GM03348 (cell line): ENCODE results near the gene PLXND1.

ENCODE experiments used
- DNase-seq: peaks from one replicate; pipeline ENCODE4 v3.0.0; 2012; ENCODE audit warnings: low spot score

Gene PLXND1

DNA sequence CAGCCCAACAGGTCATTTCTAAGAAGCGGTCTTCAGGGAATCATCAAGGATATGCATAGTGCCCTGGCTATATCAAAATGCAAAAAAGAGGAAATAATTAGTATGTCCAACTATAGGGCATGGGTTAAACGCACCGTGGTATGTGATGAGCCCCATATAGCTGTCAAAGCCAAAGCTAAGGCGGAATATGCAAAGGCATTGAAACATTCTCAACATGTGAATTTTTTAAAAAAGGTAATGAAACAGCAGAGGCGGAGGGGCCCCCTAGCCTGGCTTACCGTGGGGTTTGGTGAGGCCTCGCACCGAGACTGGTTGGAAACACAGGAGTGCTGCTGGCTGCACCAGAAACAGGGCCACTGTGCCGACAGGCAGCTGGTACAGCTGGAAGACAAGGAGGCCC, 23.2 kb downstream of the PLXND1 start:
- DNase-seq: no peak

- no peak for DNase-seq
Observed at GRCh38 chr3:129582799-129583198, 23.7 kb downstream of the PLXND1 start.

- DNase-seq: no peak
Observed at GRCh38 chr3:129581623-129582022, 24.9 kb downstream of the PLXND1 start.

- no peak for DNase-seq
Observed at GRCh38 chr3:129579991-129580390, 26.5 kb downstream of the PLXND1 start.

- no peak for DNase-seq
Observed at GRCh38 chr3:129577925-129578786, 28.3 kb downstream of the PLXND1 start.

GRCh38 chr3:129577366-129577765, 29.1 kb downstream of the PLXND1 start:
- no peak for DNase-seq

DNA sequence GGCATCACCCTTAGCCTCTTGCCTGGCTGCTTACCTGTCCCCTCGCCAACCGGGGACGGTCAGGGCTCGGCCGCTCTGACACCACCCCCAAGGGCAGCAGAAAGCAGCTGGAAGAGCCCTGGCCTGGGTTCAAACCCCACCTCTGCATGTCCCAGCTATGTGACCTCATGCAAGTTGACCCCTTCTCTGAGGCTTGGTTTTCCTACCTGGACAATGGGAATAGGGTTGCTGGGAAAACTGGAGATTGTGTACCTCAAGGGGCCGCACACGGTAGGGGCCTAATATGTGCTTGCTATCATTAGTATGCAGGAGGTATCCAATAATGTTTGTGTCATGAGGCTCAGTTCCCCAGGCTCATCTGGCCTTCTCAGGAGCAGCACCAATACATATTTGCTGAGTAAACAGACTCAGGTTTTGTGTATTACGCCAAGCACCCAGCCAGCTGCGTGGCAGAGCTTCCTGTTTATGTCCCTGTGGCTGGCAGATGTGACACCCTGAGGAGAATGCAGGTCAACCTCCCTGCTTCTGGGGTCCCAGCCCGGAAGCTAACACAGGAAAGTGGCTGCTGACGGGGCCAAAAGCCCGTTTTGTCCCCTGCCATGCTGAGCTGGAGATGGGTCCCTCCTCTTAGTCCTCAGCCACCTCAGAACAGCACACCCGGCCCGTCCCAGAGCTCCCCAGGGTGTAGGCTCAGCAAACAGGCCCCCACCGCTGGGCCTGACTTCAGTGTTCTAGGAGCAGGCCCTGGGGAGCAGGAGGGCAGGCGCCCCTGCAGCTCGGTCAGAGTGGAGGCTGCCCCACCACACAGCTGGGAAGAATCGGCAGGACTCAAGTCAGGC, 29.7 kb downstream of the PLXND1 start:
- DNase-seq: no peak

DNA sequence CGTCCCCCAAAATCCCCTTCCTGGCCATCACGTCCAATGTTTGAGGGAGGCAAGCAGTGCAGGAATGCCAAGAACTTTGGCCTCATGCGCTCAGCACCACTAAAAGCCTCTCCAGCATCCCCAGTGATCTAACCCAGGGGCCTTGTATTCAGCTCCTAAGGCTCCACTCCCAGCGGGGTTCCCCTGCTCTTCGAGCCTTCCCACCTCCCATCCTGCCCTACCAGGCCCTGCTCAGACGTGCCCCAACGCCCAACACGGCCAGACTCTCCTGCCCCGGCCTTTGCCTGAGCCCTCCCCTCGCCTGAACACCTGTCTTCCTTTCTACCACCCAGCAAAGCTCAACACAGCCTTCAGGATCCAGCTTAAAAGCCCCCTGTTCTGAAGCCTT, 30.5 kb downstream of the PLXND1 start:
- DNase-seq: no peak

GRCh38 chr3:129575233-129575996, 31.1 kb downstream of the PLXND1 start:
- no peak for DNase-seq

- DNase-seq: no peak
Observed at GRCh38 chr3:129574206-129574605, 32.3 kb downstream of the PLXND1 start.

- no peak for DNase-seq
Observed at GRCh38 chr3:129573493-129573892, 33.0 kb downstream of the PLXND1 start.

DNA sequence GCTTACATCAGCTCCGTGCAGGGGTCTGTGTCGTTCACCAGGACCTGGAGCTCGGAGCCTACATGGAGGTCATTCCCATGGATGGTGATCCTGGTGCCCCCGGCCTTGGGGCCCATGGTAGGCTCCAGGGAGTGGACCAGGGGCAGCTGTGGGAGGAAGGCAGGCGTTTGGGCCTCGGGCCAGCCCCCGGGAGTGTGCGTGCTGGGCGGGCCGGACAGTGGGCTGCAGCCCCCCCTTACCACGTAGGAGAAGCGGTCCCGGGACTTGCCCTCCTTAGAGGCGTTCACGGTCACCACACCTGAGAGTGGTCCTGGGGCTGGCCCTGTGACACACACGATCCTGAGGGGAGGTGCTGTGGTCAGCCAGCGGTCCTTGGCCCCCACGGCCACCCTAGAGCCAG, 33.9 kb downstream of the PLXND1 start:
- no peak for DNase-seq

- DNase-seq: no peak
Observed at GRCh38 chr3:129571605-129572547, 34.6 kb downstream of the PLXND1 start.

DNA sequence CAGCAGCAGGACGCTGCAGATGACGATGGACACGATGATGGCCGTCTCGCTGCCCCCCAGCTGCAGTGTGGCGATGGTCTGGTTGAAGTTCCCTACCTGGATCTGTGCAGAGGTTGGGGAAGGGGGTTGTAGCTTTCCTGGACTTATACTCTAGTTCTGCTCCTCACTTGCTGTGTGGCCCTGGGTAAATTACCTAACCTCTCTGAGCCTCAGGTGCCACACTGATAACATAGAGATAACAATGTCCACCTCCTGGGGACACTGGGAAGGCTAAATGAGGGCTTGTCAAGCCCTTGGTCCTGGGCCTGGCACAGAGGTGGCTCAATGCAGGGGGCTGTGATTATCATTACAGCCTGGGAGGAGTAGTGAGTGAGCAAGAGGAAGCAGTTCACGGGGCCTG, 36.6 kb downstream of the PLXND1 start:
- no peak for DNase-seq

GRCh38 chr3:129567939-129568338, 38.5 kb downstream of the PLXND1 start:
- no peak for DNase-seq

DNA sequence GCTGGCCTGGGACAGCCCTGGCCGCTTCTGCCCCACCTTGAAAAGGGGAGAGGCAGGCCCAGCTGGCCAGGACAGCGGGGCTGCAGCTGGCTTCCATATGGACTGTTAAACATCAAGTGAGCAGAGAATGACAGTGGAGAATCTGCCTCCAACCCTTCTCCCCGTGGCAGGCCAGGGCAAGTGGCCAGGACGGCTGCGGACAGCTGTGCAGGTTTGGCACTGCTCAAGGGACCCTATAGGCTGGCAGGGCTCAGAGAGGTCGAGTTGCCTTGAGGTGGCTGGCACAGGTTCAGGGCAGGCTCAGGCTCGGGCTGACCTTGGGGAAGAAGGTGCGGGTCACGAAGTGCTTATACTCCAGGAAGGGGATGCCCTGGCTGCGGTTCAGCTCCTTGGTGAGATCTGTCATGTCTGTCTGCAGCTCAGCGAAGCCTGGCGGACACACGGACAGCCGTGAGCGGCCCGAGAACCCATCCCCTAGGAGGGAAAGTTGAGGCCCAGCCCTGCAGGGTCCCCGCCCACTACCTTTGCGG, 39.2 kb downstream of the PLXND1 start:
- DNase-seq: no peak

DNA sequence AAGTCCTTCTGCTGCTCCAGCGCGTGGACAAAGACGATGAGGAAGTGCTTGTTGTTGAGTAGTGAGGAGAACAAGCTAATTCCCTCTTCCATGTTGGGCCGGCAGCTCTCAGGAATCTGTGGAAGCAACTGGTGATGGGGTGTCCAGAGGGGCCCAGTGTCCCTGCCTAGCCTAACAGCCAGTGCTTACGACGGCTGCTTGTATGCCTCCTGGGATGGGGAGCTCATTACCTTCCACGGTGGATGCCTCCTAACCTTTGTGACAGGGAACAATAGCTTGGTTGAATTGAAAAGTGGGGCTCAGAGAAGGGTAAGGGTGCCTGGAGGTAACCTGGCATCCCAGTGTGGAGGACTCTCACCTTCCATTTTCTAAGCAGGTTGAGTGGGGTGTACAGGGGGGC, 40.6 kb downstream of the PLXND1 start:
- no peak for DNase-seq

DNA sequence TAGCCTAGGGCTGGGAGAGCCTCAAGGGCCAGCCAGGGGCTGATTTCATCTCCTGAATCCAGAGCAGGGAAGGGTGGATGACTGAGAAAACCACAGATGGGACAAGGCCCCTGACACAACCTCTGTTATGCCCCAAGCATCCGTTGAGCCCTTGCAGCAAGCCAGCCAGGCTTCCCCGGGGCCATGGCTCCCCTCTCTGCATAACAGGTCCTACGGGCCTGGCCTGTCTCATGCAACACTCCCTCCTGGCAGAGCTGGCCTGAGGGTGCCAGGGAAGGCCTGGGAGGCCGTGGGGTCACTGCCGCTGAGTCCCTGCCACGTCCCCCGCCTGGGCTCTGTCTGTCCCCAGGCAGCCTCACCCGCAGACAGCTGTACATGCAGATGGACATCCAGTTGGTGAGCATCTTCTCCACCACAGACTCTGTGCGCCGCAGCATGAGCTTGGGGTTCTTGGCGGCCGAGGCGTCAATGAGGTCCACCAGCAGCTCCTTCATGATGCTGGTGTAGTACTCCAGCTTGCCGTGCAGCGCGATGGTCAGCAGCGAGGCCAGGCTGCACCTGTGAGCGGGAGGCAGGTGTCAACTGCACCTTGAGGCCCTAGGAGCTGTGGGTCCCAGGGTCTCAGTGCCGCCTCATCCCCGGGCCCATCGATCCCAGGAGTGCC, 41.4 kb downstream of the PLXND1 start:
- DNase-seq: no peak

DNA sequence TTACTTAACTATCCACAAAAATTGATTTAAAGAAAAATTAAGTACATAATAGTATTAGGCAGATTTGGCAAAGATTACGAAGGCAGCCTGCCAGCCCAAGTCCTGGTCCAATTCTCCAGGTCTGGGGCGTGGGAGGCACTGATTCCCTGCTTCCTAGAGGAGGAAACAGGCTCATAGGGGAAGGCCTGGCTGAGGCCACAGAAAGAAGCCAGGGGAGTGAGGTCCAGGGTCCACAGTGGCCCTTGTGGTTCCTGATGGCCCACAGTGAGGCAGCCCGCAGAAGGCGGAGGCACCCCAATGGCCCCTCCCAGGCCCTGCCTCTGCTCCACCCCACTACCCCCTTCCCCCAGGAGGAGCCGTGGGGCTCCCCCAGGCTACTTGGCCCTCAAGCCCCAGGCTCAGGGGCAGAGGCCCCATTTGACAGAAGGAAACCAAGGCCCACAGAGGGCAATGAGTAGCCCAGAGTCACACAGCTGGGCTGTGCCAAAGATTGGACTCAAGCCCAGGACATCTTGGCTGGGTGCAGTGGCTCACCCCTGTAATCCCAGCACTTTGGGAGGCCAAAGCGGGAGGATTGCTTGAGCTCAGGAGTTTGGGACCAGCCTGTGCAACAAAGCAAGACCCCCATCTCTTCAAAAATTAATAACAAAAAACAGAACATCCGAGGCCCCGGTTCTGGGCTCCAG, 42.5 kb downstream of the PLXND1 start:
- DNase-seq: no peak

GRCh38 chr3:129563332-129563731, 43.1 kb downstream of the PLXND1 start:
- no peak for DNase-seq
